Ishikawa (cell line): ENCODE data around the gene MYH9.

ENCODE experiments used
- CEBPB ChIP-seq: IDR thresholded peaks from 2 replicates; pipeline ENCODE4 v1.6.1; 2012
- CREB1 ChIP-seq: IDR thresholded peaks from 2 replicates; pipeline ENCODE4 v1.6.1; 2012; ENCODE audit warnings: low read depth
- EGR1 ChIP-seq: IDR thresholded peaks from 2 replicates; pipeline ENCODE4 v1.6.1; 2012
- EP300 ChIP-seq: IDR thresholded peaks from 2 replicates; pipeline ENCODE4 v1.6.1; 2012; ENCODE audit warnings: borderline replicate concordance
- FOXM1 ChIP-seq: IDR thresholded peaks from 2 replicates; pipeline ENCODE4 v1.6.1; 2012; ENCODE audit warnings: low read depth, borderline replicate concordance
- NFIC ChIP-seq: IDR thresholded peaks from 2 replicates; pipeline ENCODE4 v1.6.1; 2012
- RAD21 ChIP-seq: IDR thresholded peaks from 2 replicates; pipeline ENCODE4 v1.6.1; 2012; ENCODE audit warnings: low read depth
- TAF1 ChIP-seq: IDR thresholded peaks from 2 replicates; pipeline ENCODE4 v1.6.1; 2012; ENCODE audit warnings: low read depth, mild to moderate bottlenecking
- TCF12 ChIP-seq: IDR thresholded peaks from 2 replicates; pipeline ENCODE4 v1.6.1; 2012; ENCODE audit warnings: low read depth
- TEAD4 ChIP-seq: IDR thresholded peaks from 2 replicates; pipeline ENCODE4 v1.6.1; 2012
- YY1 ChIP-seq: IDR thresholded peaks from 2 replicates; pipeline ENCODE4 v1.6.1; 2012; ENCODE audit warnings: low read depth
- ZBTB7A ChIP-seq: IDR thresholded peaks from 2 replicates; pipeline ENCODE4 v1.6.1; 2012; ENCODE audit warnings: low read depth
- TF ChIP-seq, protein P1 (sequence below): IDR thresholded peaks from 2 replicates; pipeline ENCODE4 v1.6.1; 2012; ENCODE audit warnings: low read depth, mild to moderate bottlenecking
- TF ChIP-seq, protein P2 (sequence below): IDR thresholded peaks from 2 replicates; pipeline ENCODE4 v1.6.1; 2012
- TF ChIP-seq, protein P3 (sequence below): IDR thresholded peaks from 2 replicates; pipeline ENCODE4 v1.6.1; 2012

The MYH9 gene

GRCh38 chr22:36303115-36303467 lies 84.7 kb downstream of the MYH9 start:
- TF ChIP-seq NFIC (no peak), CEBPB (no peak), TCF12 (no peak), TEAD4 (no peak), RAD21 (no peak), ZBTB7A (no peak), YY1 (no peak), EGR1 (no peak), CREB1 (no peak), EP300 (no peak), TAF1 (no peak), FOXM1 (no peak)
- TF ChIP-seq, protein P1, sequence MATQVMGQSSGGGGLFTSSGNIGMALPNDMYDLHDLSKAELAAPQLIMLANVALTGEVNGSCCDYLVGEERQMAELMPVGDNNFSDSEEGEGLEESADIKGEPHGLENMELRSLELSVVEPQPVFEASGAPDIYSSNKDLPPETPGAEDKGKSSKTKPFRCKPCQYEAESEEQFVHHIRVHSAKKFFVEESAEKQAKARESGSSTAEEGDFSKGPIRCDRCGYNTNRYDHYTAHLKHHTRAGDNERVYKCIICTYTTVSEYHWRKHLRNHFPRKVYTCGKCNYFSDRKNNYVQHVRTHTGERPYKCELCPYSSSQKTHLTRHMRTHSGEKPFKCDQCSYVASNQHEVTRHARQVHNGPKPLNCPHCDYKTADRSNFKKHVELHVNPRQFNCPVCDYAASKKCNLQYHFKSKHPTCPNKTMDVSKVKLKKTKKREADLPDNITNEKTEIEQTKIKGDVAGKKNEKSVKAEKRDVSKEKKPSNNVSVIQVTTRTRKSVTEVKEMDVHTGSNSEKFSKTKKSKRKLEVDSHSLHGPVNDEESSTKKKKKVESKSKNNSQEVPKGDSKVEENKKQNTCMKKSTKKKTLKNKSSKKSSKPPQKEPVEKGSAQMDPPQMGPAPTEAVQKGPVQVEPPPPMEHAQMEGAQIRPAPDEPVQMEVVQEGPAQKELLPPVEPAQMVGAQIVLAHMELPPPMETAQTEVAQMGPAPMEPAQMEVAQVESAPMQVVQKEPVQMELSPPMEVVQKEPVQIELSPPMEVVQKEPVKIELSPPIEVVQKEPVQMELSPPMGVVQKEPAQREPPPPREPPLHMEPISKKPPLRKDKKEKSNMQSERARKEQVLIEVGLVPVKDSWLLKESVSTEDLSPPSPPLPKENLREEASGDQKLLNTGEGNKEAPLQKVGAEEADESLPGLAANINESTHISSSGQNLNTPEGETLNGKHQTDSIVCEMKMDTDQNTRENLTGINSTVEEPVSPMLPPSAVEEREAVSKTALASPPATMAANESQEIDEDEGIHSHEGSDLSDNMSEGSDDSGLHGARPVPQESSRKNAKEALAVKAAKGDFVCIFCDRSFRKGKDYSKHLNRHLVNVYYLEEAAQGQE, result no peak
- TF ChIP-seq, protein P2, sequence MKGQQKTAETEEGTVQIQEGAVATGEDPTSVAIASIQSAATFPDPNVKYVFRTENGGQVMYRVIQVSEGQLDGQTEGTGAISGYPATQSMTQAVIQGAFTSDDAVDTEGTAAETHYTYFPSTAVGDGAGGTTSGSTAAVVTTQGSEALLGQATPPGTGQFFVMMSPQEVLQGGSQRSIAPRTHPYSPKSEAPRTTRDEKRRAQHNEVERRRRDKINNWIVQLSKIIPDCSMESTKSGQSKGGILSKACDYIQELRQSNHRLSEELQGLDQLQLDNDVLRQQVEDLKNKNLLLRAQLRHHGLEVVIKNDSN, result no peak
- TF ChIP-seq, protein P3, sequence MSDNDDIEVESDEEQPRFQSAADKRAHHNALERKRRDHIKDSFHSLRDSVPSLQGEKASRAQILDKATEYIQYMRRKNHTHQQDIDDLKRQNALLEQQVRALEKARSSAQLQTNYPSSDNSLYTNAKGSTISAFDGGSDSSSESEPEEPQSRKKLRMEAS, result no peak

- TF ChIP-seq CREB1, result no peak
- TF ChIP-seq, protein P3, result no peak
- TF ChIP-seq, protein P1, result no peak
- TF ChIP-seq EP300, result no peak
- no peak for TF ChIP-seq TAF1
- TF ChIP-seq ZBTB7A, result no peak
- no peak for TF ChIP-seq NFIC
- no peak for TF ChIP-seq EGR1
- TF ChIP-seq RAD21, result no peak
- TF ChIP-seq CEBPB, result no peak
- TF ChIP-seq, protein P2, result no peak
- no peak for TF ChIP-seq TEAD4
- no peak for TF ChIP-seq FOXM1
- no peak for TF ChIP-seq YY1
- TF ChIP-seq TCF12, result no peak
Measured at GRCh38 chr22:36302439-36303114, 85.2 kb downstream of the MYH9 start.

GRCh38 chr22:36301851-36302250 lies 85.9 kb downstream of the MYH9 start:
- TF ChIP-seq CREB1, result no peak
- TF ChIP-seq YY1, result no peak
- TF ChIP-seq TAF1, result no peak
- TF ChIP-seq NFIC, result no peak
- no peak for TF ChIP-seq TEAD4
- TF ChIP-seq, protein P3, result no peak
- TF ChIP-seq EGR1, result no peak
- TF ChIP-seq RAD21, result no peak
- TF ChIP-seq FOXM1, result no peak
- no peak for TF ChIP-seq EP300
- TF ChIP-seq CEBPB, result no peak
- TF ChIP-seq, protein P2, result no peak
- TF ChIP-seq, protein P1, result no peak
- TF ChIP-seq ZBTB7A, result no peak
- no peak for TF ChIP-seq TCF12
